Epithelial cell of esophagus (primary cell): ENCODE results near the gene PCDHA6.
A peak's percentile ranks its signal among the peaks of the same experiment; 100 is the strongest.
"Not testable (repeated sequence)": the region's sequence is repeated elsewhere in the genome, so short reads cannot be mapped to it uniquely, and the experiment has no call there.

Source experiments
- DNase-seq: peaks from one replicate; pipeline ENCODE4 v3.0.0; 2010; ENCODE audit warnings: low read depth
- H3K4me3 ChIP-seq: 2 replicates; pipeline ENCODE4 v1.5.1; 2011; ENCODE audit warnings: mild to moderate bottlenecking, low read length, control low read depth
- CTCF ChIP-seq: IDR thresholded peaks from 2 replicates; pipeline ENCODE4 v1.5.1; 2011; ENCODE audit warnings: low read depth, mild to moderate bottlenecking, low read length, control low read depth, inconsistent platforms; ENCODE audit not compliant: insufficient read depth; ENCODE audit errors: missing control alignments

Gene PCDHA6

DNA sequence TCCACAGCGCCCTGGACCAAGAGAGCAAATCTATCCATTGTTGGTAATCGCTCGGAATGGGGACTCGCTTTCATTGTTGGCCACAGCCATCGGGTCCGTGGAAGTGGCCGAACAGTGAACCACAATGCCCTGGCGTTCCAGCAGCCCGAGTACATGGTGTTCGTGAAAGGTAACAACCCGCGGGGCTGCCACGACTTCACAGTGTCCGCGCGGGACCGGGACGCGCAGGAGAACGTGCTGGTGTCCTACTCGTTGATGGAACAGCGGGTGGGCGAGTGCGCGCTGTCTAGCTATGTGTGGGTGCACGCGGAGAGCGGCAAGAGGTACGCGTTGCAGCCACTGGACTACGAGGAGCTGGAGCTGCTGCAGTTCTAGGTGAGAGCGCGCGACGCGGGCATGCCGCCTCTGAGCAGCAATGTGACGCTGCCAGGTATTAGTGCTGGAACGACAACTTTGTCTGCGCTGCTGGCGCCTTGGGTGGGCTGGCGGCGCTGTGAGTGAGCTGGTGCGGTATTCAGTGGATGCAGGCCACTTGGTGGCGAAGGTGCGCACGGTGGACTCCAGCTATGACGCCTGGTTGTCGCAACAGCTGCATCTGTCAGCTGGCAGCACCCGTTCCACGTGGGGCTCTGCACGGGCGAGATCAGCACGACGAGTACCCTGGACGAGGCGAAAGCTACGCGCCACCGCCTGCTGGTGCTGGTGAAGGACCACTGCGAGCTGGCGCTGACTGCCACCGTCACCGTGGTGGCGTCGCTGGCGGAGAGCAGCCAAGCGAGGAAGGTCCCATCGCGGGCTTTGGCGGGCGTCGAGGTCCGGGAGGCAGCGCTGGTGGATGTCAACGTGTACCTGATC is 34.9 kb downstream of the PCDHA6 start:
- no peak for DNase-seq
- TF ChIP-seq CTCF, result no peak
- no peak overlapping the region for H3K4me3 ChIP-seq

DNA sequence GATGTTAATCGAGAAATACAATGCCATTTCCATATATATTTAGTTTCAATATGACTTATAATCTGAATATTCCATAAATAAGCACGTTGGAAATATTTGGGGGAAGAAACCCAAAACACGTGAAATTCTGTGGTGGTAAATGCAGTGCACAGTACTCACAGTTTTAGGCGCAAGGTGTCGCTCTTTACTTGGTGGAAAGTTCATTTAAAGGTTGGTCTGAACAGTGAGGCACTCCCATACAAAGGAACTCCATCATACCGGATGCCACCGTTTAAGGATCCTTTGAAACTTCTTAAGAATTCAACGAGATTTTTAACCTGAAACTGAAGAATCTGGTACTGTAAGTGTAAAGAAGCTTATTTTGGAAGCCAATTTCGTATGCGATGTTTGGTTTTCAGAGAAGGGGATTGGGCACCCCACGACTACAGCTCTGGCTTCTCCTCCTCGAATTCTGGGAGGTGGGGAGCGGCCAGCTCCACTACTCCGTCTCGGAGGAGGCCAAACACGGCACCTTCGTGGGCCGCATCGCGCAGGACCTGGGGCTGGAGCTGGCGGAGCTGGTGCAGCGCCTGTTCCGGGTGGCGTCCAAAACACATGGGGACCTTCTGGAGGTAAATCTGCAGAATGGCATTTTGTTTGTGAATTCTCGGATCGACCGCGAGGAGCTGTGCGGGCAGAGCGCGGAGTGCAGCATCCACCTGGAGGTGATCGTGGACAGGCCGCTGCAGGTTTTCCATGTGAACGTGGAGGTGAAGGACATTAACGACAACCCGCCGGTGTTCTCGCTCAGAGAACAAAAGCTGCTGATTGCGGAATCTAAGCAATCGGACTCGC is 41.2 kb downstream of the PCDHA6 start, which contains the start of gene PCDHA11:
TSS of gene PCDHA11 (plus strand) at position 237 of the 834 bp plus-strand sequence. CDS start at position 384, 147 bp downstream.
- no peak within 1 kb of the TSS for H3K4me3 ChIP-seq
- DNase-seq, result peak; percentile 15
- TF ChIP-seq CTCF, result peak; percentile 20

GRCh38 chr5:140869555-140869886 is 41.8 kb downstream of the PCDHA6 start:
- H3K4me3 ChIP-seq, result no peak overlapping the region
- DNase-seq, result no peak
- TF ChIP-seq CTCF, result no peak

GRCh38 chr5:140870221-140871201 is 42.8 kb downstream of the PCDHA6 start:
- no peak overlapping the region for H3K4me3 ChIP-seq
- TF ChIP-seq CTCF, result no peak
- DNase-seq, result no peak

DNA sequence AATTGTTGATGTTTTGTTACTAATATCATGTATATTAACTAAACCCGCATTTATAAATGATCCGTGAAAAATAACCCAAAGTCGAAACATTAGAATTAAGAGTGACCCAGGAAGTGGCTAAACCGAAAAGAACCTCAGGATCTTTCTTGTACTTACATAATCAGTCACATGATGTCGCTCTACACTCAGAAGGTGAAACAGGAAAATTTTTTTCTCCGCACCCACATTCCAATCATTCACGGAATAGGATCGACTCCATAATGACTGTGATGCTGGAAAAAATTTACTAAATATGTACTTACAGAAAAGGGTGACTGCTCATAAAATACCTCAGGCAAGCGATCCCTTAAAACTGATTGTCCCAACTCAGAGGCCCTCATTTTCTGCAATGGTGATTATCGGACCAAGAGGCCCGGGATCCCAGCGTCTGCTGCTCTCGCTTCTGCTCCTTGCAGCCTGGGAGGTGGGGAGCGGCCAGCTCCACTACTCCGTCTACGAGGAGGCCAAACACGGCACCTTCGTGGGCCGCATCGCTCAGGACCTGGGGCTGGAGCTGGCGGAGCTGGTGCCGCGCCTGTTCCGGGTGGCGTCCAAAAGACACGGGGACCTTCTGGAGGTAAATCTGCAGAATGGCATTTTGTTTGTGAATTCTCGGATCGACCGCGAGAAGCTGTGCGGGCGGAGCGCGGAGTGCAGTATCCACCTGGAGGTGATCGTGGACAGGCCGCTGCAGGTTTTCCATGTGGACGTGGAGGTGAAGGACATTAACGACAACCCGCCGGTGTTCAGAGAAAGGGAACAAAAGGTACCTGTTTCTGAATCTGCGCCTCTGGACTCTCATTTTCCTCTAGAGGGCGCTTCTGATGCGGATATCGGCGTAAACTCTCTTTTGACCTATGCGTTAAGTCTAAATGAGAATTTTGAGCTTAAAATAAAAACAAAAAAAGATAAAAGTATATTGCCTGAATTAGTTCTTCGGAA is 47.6 kb downstream of the PCDHA6 start, which contains the start of gene PCDHA12:
TSS of gene PCDHA12 (plus strand) at position 224 of the 981 bp plus-strand sequence. CDS start at position 389, 165 bp downstream.
- H3K4me3 ChIP-seq, result no peak within 1 kb of the TSS
- no peak for DNase-seq
- TF ChIP-seq CTCF, result no peak

DNA sequence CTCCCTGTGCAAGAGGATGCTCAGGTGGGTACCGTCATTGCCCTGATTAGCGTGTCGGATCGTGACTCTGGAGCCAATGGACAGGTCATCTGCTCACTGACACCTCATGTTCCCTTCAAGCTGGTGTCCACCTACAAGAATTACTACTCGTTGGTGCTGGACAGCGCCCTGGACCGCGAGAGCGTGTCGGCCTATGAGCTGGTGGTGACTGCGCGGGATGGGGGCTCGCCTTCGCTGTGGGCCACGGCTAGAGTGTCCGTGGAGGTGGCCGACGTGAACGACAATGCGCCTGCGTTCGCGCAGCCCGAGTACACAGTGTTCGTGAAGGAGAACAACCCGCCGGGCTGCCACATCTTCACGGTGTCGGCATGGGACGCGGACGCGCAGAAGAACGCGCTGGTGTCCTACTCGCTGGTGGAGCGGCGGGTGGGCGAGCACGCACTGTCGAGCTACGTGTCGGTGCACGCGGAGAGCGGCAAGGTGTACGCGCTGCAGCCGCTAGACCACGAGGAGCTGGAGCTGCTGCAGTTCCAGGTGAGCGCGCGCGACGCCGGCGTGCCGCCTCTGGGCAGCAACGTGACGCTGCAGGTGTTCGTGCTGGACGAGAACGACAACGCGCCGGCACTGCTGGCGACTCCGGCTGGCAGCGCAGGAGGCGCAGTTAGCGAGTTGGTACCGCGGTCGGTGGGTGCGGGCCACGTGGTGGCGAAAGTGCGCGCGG is 48.9 kb downstream of the PCDHA6 start:
- not testable (repeated sequence) for DNase-seq, H3K4me3 ChIP-seq
